GM21723 (cell line): ENCODE measurements around the gene PRKAR2B.
"Not testable (repeated sequence)": the region's sequence is repeated elsewhere in the genome, so short reads cannot be mapped to it uniquely, and the experiment has no call there.

Source experiments
- ATAC-seq: cut with Tn5 transposase; IDR thresholded peaks from one replicate; pipeline ENCODE4 v1.9.1; 2021; ENCODE audit warnings: mild to moderate bottlenecking, moderate library complexity; ENCODE audit not compliant: unreplicated experiment

Gene PRKAR2B

GRCh38 chr7:107047902-107048782, 3.6 kb downstream of the PRKAR2B start:
- ATAC-seq: no peak

- ATAC-seq: no peak
These were observed 4.4 kb downstream of the PRKAR2B start for GRCh38 chr7:107048783-107049418.

DNA sequence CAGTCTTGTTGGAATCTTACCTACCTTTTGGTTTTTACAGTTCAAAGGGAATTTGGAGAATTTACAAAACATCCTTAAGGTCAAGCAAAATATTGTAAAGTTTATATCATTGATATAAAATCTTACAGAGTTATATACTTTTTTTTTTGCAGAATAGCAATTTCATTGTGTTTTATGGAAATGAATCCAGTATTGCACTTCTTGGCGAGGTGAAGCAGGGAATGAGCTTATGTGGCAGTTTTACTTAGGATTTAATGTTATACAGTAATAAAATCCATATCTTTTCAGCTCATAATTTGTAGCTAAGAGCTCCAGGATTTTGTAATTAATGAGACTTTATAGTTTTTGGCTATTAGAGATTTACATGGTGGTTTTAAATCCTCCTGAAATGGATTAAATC, 5.0 kb downstream of the PRKAR2B start:
- no peak for ATAC-seq

DNA sequence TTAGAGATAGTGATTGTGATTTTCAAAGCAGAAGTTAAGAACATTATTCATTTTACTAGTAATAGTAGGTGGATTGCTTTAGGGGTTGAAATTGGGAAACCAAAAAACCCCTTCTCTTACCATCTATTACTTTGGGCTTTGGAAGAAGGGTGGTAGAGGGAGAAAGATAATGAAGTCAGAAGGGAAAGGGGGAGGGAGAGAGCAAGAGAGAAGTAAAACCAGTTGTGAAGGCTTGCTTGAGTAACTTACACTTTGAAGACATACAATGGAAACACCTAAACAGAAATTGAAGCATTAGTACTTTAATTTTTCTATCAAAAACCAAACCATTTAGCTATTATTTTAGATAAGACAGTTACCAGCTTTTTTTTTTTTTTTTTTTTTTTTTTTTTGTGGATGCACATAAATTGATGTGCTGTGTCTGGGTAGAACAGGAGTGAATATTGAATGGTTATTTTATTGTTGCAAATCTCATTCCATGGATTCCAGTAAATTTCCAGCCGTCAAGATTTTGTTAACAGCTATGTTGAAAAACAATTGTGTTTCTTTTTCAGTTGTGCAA, 5.5 kb downstream of the PRKAR2B start:
- ATAC-seq: no peak

DNA sequence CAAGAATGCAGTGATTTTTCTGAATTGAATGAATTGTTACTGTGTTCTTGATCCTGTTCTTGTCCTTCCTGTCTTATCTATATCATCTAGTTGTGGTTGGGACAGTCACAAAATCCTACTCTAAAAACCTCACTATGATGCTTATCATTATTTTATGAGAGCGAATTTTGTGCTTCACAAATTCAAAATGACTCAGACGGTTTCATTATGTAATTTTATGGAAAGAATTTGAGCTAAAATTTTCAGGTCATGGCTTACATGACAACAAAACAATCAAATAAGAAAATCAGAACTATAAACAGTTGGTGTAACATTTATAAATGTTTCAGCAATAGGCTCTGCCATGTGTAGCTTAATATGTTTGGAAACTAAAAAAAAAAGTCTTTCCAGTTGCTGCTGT, 6.9 kb downstream of the PRKAR2B start:
- ATAC-seq: no peak

DNA sequence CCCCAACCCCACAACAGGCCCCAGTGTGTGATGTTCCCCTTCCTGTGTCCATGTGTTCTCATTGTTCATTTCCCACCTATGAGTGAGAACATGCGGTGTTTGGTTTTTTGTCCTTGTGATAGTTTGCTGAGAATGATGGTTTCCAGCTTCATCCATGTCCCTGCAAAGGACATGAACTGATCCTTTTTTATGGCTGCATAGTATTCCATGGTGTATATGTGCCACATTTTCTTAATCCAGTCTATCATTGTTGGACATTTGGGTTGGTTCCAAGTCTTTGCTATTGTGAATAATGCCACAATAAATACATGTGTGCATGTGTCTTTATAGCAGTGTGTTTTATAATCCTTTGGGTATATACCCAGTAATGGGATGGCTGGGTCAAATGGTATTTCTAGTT, 10.5 kb downstream of the PRKAR2B start:
- ATAC-seq: not testable (repeated sequence)

DNA sequence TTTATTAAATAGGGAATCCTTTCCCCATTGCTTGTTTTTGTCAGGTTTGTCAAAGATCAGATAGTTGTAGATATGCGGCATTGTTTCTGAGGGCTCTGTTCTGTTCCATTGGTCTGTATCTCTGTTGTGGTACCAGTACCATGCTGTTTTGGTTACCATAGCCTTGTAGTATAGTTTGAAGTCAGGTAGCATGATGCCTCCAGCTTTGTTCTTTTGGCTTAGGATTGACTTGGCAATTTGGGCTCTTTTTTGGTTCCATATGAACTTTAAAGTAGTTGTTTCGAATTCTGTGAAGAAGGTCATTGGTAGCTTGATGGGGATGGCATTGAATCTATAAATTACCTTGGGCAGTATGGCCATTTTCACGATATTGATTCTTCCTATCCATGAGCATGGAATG, 11.6 kb downstream of the PRKAR2B start:
- not testable (repeated sequence) for ATAC-seq

GRCh38 chr7:107056728-107057473, 12.4 kb downstream of the PRKAR2B start:
- no peak for ATAC-seq

DNA sequence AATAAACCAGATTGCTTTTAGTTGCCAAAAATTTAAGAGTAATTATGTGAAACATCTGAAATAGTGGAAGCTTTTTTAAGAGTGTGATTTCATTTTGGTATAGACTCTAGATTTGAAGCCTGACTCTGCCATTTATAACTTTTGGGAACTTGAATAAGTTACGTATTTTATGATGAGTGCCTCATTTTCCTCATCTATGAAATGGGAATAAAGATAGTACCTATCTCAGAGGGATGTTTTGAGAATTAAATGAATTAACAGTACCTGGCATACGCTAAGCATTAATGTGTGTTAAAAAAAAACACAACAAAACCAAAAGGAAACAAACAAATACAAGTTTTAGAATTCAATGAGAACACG, 12.9 kb downstream of the PRKAR2B start:
- ATAC-seq: no peak

DNA sequence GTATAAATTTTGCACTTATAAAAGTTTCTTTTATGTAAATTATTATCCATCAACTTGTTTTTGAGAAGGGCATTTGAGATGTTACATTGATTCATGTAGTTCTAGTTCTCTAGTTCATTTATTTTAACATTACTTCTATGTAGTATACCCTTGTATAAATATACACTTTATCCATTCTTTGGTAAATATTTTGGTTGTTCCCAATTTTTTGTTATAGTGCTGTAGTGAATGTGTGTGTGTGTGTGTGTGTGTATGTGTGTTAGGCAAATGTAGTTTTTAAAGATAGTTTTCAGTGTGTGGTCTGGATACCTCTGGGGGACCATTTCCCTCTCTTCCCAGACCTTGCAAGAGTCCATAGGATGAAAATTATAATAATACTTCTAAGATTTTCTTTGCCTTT, 15.0 kb downstream of the PRKAR2B start:
- ATAC-seq: no peak

GRCh38 chr7:107063245-107064120, 19.0 kb downstream of the PRKAR2B start:
- ATAC-seq: no peak

DNA sequence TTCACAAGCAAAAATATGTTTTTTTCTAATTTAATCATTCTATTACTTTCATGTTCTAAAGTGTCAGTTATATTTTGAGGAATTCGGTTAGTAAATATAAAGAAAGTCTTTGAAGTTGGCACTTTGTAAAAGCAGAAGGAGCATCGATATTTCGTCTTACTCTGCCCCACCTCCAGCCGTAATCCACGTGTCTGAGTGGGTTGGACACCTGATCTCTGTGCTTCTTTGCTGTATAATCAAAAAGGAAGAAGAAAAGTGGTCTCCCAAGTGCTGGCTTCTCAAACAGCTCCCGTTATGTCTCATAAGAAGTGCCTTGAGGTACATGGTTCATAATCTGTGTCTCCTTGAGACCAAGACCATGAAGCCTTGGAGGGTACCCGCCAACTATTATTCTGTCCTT, 19.8 kb downstream of the PRKAR2B start:
- ATAC-seq: no peak

- ATAC-seq: no peak
These were observed 21.4 kb downstream of the PRKAR2B start for GRCh38 chr7:107065929-107066247.

- no peak for ATAC-seq
These were observed 23.7 kb downstream of the PRKAR2B start for GRCh38 chr7:107068156-107068555.

GRCh38 chr7:107069457-107069856, 25.0 kb downstream of the PRKAR2B start:
- ATAC-seq: no peak

GRCh38 chr7:107070710-107071109, 26.2 kb downstream of the PRKAR2B start:
- ATAC-seq: no peak

DNA sequence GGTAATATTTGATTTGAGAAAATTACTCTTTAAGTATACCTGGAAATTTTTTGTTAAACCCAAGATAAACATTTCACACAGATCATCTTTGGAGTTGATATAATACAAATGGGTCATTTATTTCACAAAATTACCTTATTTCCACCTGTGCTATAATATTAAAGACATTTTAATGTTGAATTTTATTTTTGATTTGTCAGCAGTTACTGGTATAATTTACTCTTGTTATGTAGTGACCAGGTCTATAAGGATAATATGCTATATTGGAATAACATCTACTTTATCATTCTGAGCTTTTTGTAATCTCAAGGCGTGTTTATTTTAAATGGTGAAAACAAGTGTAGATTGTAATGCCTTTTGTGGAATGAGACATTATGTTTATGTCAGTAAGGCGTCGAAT, 26.6 kb downstream of the PRKAR2B start:
- no peak for ATAC-seq

GRCh38 chr7:107072133-107072532, 27.6 kb downstream of the PRKAR2B start:
- ATAC-seq: no peak

- ATAC-seq: no peak
These were observed 31.5 kb downstream of the PRKAR2B start for GRCh38 chr7:107075863-107076574.
